GDM1 (cell line): ENCODE measurements around the gene TMC3.
"Not testable (repeated sequence)": the region's sequence is repeated elsewhere in the genome, so short reads cannot be mapped to it uniquely, and the experiment has no call there.

Source experiments
- DNase-seq: peaks from one replicate; lab custom pipeline; 2025; lab: John Stamatoyannopoulos, UW

Gene TMC3

GRCh38 chr15:81346611-81347010, 27.4 kb downstream of the TMC3 start:
- DNase-seq: no peak

DNA sequence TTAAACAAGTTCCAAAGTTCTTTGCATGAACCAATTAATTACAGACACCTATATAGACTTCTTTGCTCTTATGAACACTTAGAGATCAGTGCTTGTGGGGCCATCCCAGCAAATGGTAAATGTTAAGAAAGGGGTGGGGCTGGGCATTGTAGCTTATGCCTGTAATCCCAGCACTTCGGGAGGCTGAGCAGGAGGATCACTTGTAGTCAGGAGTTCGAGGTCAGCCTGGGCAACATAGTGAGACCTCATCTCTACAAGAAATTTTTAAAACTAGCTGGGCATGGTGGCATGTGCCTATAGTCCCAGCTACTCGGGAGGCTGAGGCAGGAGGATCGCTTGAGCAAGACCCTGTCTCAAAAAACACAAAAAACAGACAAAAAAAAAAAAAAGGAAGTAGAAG, 30.6 kb downstream of the TMC3 start:
- DNase-seq: no peak

DNA sequence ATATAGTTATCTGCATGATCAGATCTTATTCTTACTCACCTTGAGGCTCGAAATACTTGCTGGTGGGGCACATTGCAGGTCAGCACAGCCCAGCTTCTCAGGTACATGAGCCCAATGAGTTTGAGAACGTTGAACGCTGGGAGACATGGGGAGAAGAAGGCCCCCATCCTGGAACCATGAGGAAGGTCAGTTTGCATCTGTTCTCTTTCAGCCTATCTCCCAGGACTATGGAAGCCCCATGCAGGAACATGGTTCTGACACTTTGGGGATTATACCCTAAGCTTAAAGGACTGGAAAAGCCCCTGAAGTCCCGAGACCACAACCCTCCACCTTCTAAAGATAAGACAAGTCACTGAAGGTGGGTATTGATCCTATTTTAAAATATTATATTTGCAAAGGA, 32.7 kb downstream of the TMC3 start:
- DNase-seq: no peak

DNA sequence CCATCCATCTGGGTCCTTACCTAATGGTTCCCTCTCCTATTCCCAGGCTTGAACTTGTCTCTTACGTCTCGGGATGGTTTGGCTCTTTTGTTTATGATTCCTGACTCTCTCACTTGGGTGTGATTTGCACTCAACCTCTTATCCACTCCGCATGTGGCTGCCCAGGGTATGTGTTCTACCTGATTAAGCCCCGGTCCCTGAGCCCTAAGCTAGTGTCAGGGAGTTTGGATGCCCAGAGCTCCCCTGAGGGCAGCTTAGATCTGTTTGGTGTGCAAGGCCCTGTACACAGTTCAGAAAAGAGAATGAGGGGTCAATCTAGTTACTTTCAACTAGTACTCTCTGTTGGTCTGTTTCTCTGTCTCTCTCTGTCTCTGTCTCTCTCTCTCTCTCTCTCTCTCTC, 34.2 kb downstream of the TMC3 start:
- DNase-seq: no peak

DNA sequence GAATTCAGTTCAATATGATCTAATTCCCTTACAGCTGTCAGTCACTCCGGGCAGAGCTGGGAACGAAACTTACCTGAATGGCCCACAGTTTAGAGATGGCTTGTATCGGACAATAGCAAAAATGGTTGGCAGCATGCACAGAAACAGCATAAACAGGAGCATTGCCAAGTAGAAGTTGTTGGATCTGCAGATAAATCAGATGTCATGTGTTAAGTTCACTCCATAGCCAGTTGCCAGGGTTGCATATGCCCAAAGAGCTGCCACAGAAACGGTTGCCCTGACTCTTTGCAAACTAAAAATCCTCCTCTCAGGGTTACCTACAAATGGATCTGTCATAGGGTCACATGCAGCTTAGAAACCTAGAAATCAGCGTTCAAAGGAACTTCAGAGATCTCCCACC, 34.7 kb downstream of the TMC3 start:
- no peak for DNase-seq

- DNase-seq: no peak
Observed at GRCh38 chr15:81338170-81339007, 35.6 kb downstream of the TMC3 start.

- no peak for DNase-seq
Observed at GRCh38 chr15:81337713-81338157, 36.3 kb downstream of the TMC3 start.

- no peak for DNase-seq
Observed at GRCh38 chr15:81337241-81337640, 36.8 kb downstream of the TMC3 start.

DNA sequence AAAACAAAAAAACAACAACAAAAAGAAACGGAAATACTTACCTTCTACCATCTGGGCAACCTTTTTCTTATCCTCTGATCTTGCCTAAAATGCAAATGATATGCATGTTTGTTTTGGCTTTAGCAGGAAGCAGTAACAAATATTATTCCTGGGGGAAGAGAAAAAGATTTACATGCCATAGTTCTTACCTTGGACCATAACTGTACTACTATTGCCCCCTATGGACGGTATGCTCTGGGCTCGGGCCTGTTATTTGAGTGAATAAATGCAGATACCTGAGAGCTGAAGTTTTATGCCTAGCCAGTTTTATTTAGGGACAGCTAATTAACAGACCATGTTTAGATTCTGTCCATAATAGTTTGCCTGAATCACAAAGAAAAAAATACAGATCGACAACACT, 37.4 kb downstream of the TMC3 start:
- no peak for DNase-seq

DNA sequence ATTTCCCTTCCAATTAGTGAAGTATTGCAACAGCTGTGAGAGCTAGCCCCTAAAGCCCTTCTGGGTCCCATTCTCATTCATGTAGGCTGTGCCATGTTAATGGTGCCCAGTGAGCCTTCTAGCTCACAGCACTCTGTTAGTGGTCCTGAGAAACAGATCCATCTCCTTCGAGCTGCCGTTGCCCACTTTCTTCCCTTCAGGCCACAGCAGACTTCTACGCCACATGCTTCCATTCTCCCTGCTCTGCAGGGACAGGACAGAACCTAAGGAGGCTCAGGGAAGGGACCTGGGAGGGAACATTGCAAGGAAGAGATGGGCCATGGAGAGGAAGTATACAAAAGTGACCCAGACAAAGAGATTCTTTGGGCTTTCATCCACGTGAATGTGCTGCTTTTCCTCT, 38.4 kb downstream of the TMC3 start:
- no peak for DNase-seq

DNA sequence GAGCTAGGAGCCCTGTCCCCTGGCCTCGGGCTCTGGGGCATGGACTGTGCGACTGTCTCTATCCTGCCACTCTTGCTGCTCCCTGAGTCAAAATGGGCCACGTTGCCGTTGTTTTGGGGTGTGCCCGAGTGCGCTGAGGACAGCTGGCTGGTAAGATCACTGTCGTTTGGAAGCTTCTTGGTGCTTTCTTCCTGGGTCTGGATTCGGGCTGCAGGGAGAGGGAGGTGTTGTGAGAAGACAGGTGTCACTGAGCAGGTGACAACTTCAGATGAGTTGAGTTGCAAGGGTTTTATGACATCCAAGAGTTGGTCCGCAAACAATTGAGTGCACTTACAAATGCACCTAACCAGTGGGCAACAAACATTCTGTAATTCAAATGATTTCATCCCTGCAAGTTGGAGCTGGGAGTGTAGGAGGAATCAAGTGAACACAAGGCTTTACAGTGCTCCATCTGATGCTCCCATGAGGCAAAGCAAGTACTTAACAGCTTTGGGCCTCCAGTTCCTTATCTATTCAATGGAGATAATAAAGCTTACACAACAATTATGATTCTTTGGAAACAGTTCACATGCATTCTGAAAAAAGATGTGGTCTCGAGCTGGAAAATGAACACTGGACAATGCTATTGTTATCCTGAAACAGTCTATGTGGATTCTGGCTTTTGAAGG, 39.1 kb downstream of the TMC3 start:
- DNase-seq: no peak

GRCh38 chr15:81333363-81333762, 40.6 kb downstream of the TMC3 start:
- no peak for DNase-seq

DNA sequence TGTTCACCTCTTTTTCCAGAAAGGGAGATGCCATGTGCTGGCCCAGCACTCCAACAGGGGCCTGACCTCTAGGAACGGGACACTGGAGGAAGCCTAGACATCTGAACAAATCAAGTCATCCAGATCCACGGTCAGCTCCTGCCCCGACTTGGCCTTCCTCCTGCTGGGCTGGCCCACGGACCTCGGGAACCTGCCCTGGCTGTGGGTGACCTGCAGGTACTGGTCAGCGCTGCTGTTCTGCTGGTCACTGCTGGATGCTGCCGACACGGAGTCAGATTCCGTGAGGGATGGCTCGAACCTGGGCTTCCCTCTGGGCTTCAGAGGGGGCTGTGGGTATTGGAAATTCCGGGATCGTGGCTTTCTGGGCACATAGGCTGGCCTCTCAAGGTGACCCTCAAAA, 41.7 kb downstream of the TMC3 start:
- DNase-seq: no peak

- DNase-seq: no peak
Observed at GRCh38 chr15:81331600-81331999, 42.4 kb downstream of the TMC3 start.

GRCh38 chr15:81331141-81331540, 42.9 kb downstream of the TMC3 start:
- DNase-seq: not testable (repeated sequence)

DNA sequence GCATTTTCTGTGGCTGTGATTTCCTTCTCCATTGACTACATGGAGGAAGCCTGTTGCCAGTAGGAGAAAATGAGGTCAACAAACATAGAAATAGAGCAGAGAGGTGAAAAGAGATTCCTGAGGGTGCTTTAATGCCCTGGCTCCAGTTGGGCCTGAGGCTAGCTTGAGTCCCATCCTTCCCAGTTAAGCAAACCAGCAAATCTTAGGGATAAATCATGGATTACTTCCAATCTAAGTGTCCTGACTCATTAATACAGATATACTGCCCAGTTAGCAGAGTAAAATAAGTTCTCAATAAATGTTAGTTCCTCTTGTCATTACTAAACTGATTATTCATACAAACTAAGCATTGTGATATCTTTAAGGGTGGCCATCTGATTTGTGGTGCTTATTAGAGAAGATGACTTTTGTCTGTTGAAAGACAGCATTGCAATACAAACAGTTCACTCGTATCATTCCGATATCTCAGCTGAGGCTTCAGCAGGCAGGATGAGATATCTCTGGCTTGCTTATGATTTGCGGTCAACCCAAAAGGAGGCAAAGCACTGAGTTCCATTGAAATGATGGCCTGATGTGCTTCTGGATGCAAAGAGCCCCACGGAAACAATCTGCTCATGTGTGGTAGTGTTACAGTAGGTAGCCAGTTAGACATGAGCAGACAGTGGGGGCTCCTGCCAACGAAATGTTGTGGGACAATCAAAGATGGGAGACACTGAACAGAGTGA, 43.5 kb downstream of the TMC3 start:
- no peak for DNase-seq

GRCh38 chr15:81329446-81329845, 44.6 kb downstream of the TMC3 start:
- no peak for DNase-seq

DNA sequence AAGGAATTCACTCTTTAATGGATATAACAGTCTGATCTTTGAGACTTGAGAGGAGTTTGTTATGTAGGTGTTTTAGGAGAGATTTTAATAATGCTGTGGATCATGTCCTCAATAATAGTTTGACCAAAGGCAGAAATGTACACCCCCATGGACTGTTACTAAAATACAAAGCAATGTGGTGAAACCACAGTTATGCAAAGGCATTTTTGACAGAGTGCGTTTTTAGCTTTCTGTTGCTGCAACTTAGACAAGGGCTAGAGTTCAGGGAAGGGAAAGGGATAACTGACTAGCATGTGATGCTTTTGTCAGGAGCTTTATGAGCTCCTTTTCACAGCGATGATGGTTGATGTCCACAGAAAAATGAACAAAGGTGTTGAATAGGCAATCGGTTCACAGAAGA, 46.5 kb downstream of the TMC3 start:
- DNase-seq: no peak

DNA sequence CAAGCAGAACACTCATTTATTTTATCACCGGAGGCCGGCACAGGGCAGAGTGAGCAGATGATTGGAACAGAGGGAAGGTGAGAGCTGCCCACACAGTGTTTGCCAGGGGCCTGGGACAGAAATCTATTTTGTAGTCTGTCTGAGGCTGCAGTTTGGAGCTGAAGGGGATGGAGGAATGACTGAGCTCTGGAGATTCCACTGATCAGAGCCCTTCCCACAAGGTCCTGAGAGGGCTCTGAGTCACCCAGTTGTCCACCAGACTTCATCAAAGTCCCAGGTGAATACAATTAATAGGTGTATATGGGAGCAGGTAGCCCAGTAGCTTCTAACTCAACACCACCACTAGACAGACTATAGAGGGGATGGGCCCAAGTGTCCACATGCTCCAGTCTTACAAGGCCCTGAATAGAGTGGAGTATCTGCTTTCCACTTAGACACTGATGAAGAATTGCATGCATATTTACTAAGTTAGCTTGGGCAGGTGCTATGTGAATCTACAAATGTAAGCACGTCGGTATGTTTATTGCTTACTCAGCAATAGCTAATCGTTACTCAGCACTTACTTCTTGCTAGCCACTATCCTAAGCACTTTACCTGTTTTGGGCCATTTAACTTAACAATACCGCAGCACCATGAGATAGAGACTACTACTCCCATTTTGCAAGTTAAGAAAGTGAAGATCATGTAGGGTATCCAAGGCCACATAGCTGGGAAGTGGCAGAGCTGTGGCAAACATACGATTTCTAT, 47.4 kb downstream of the TMC3 start:
- DNase-seq: no peak

GRCh38 chr15:81323944-81324881, 49.8 kb downstream of the TMC3 start, which contains the start of gene STARD5:
Gene STARD5, minus strand, starts transcription at chr15:81324141. Its CDS starts 42 bp downstream, at chr15:81324099.
- DNase-seq: peak; percentile 93

DNA sequence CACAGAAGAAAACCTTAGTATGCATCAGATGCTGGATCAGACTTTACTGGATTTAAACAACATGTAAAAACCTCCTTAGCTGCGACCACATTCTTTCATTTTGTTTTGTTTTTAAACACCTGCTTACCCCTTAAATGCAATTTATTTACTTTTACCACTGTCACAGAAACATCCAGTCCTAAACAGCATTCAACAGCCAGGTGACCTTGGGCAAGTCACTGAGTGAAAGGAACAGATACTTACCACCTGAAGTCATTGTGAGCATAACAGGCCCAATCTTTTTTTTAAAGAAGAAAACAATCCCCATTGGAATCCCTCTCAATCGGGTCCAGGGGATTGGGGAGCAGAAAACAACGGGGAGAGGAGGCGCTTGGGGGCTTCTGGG, 50.5 kb downstream of the TMC3 start:
- no peak for DNase-seq
